C4-2B (cell line): ENCODE measurements around the gene PRKCE.

Source experiments
- CTCF ChIP-seq: fragments of 450-650 bp; conservative IDR thresholded peaks from 2 replicates; pipeline ENCODE4 v1.5.1; 2017; ENCODE audit warnings: mild to moderate bottlenecking
- ZFX ChIP-seq: fragments of 450-650 bp; IDR thresholded peaks from 2 replicates; pipeline ENCODE4 v1.6.1; 2017

GRCh38 chr2:46134531-46135227 is 483.2 kb downstream of the PRKCE start:
- TF ChIP-seq CTCF (no peak), ZFX (no peak)
